Measurements from ENCODE around the gene CCDC194. TPM values are rescaled to one million over a fixed set of nuclear protein-coding genes. Genes with fewer than 3 reads are reported as not detected.

CCDC194 gene
- total RNA-seq, 3 donors from 2014 or later = 0.53 to 0.54 TPM; not detected in 1

GRCh38 chr19:17389957-17390664, 3.9 kb downstream of the CCDC194 start:
- ATAC-seq (no peak), DNase-seq (peak in 1 of 3 donors; percentile 49)
- Histone ChIP-seq H3K4me1 (ENCODE audit: low read depth) (peaks cover 12% of the 10 kb centered on the region), H3K36me3 (ENCODE audit: low read depth) (no peaks in the 10 kb centered on the region), H3K9me3 (no peaks in the 10 kb centered on the region), H3K4me3 (no peak overlapping the region)
- no peak for TF ChIP-seq CTCF (IDR thresholded peaks at IDR 0.05)
- intact Hi-C loops (cut with DNase I, micrococcal nuclease) = loop anchor here (5.0 to 10.0 kb wide), 3 partner anchors 43 to 95 kb away; partner anchors contain the start of gene NXNL1 (in 1 of the 2)

GRCh38 chr19:17389288-17389687, 4.7 kb downstream of the CCDC194 start:
- intact Hi-C loops (cut with DNase I, micrococcal nuclease) = loop anchor here (5.0 kb wide), 1 partner anchor 42 kb away; no protein-coding TSS in a partner anchor
- no peaks in the 10 kb centered on the region for H3K9me3 ChIP-seq
- DNase-seq = no peak
- no peaks in the 10 kb centered on the region for H3K36me3 ChIP-seq (ENCODE audit: low read depth)
- no peak for TF ChIP-seq CTCF (IDR thresholded peaks at IDR 0.05)
- ATAC-seq = no peak
- peaks cover 12% of the 10 kb centered on the region for H3K4me1 ChIP-seq (ENCODE audit: low read depth)
- no peak overlapping the region for H3K4me3 ChIP-seq

- Histone ChIP-seq H3K9me3 (no peaks in the 10 kb centered on the region), H3K36me3 (ENCODE audit: low read depth) (no peaks in the 10 kb centered on the region), H3K4me1 (ENCODE audit: low read depth) (peaks cover 8% of the 10 kb centered on the region), H3K4me3 (no peak overlapping the region)
- intact Hi-C loops (cut with DNase I, micrococcal nuclease) = loop anchor here (5.0 kb wide), 1 partner anchor 39 kb away; no protein-coding TSS in a partner anchor
- DNase-seq (peak; percentile 68 to 77 (median 75)), ATAC-seq (peak; percentile 65)
- peak; percentile 84 for TF ChIP-seq CTCF (IDR thresholded peaks at IDR 0.05)
Observed at GRCh38 chr19:17385878-17386611, 8.0 kb downstream of the CCDC194 start.

GRCh38 chr19:17380426-17381138, 13.4 kb downstream of the CCDC194 start:
- H3K4me3 ChIP-seq = no peak overlapping the region
- TF ChIP-seq CTCF (IDR thresholded peaks at IDR 0.05) = no peak
- DNase-seq = no peak
- H3K4me1 ChIP-seq (ENCODE audit: low read depth) = peaks cover 6% of the 10 kb centered on the region
- no peaks in the 10 kb centered on the region for H3K36me3 ChIP-seq (ENCODE audit: low read depth)
- ATAC-seq = no peak
- H3K9me3 ChIP-seq = no peaks in the 10 kb centered on the region
- intact Hi-C loops (cut with DNase I, micrococcal nuclease) = no loop called here

GRCh38 chr19:17379221-17379631, 14.8 kb downstream of the CCDC194 start:
- intact Hi-C loops (cut with DNase I, micrococcal nuclease) = no loop called here
- Histone ChIP-seq H3K9me3 (no peaks in the 10 kb centered on the region), H3K36me3 (ENCODE audit: low read depth) (no peaks in the 10 kb centered on the region), H3K4me1 (ENCODE audit: low read depth) (peaks cover 6% of the 10 kb centered on the region), H3K4me3 (no peak overlapping the region)
- TF ChIP-seq CTCF (IDR thresholded peaks at IDR 0.05) = no peak
- DNase-seq = no peak
- no peak for ATAC-seq

All from mucosa of descending colon (tissue), 3 donors.